Measurements from ENCODE around the gene DAPK2.

- TF ChIP-seq CTCF (IDR thresholded peaks at IDR 0.05) (no peak), POLR2AphosphoS5 (IDR thresholded peaks at IDR 0.05) (no peak), POLR2A (IDR thresholded peaks at IDR 0.05) (no peak)
Measured at GRCh38 chr15:63984331-63984730, 62.0 kb downstream of the DAPK2 start.
